Sigmoid colon (tissue), 7 donors: Measurements from ENCODE around the gene IL15RA. TPM values are rescaled to one million over a fixed set of nuclear protein-coding genes. Genes with fewer than 3 reads are reported as not detected.
A peak's percentile ranks its signal among the peaks of the same experiment; 100 is the strongest.

ENCODE experiments used
- DNase-seq: peaks from one replicate; pipeline ENCODE4 v3.0.0-alpha.2; 2019
- H3K27ac ChIP-seq, 4 donors: fragments of 200-600 bp; sonication (generic); one replicate each; pipeline ENCODE4 v1.5.1; 2016 to 2019; ENCODE audit warnings: mild to moderate bottlenecking in 1 of 4
- H3K27me3 ChIP-seq, 3 donors: fragments of 200-600 bp; sonication (generic); one replicate each; pipeline ENCODE4 v1.5.1; 2019; ENCODE audit warnings: mild to moderate bottlenecking in 1 of 3
- H3K36me3 ChIP-seq, 4 donors: fragments of 200-600 bp; sonication (generic); one replicate each; pipeline ENCODE4 v1.5.1; 2016 to 2019
- H3K4me1 ChIP-seq, 4 donors: fragments of 200-600 bp; sonication (generic); one replicate each; pipeline ENCODE4 v1.5.1; 2017 to 2019
- H3K4me3 ChIP-seq, 4 donors: fragments of 200-600 bp; sonication (generic); one replicate each; pipeline ENCODE4 v1.5.1; 2017 to 2019; ENCODE audit warnings: mild to moderate bottlenecking in 2 of 4, moderate library complexity in 1 of 4
- H3K9me3 ChIP-seq, 4 donors: fragments of 200-600 bp in 3 of 4; sonication (generic) in 3 of 4; one replicate each; pipeline versions ENCODE4 v1.5.1 to v1.6.1; 2013 to 2019
- EP300 ChIP-seq, 4 donors: sonication (generic); formaldehyde crosslinking; IDR thresholded peaks; one replicate each; pipeline ENCODE4 v1.6.1; 2017; ENCODE audit warnings: antibody characterized with exemption in 4 of 4
- POLR2A ChIP-seq, 2 donors: fragments of 450-650 bp; IDR thresholded peaks; one replicate each; pipeline ENCODE4 v1.6.1; 2016; ENCODE audit warnings: antibody characterized with exemption in 2 of 2, mild to moderate bottlenecking in 2 of 2, moderate library complexity in 2 of 2
- POLR2AphosphoS5 ChIP-seq, 4 donors: sonication (generic); formaldehyde crosslinking; IDR thresholded peaks; one replicate each; pipeline ENCODE4 v1.6.1; 2017; ENCODE audit warnings: antibody characterized with exemption in 4 of 4
- WGBS, 2 donors: extraction: QIAGEN DNeasy Blood & Tissue Kit; methylation state at CpG; one replicate each; pipeline ENCODE4 v1.1.7; 2013; 5-methylcytosine and 5-hydroxymethylcytosine counted together
- intact Hi-C: fragments of 100-400 bp; cut with DNase I; formaldehyde crosslinking; loops from one replicate; pipeline ENCODE4 v1.15.1; 2023
- polyA plus RNA-seq, 3 donors: library from polyadenylated mRNA; stranded (reverse); fragments of 200-250 nt; gene quantifications; one replicate each; pipeline ENCODE4 v1.2.3, GENCODE V29; 2013
- total RNA-seq, 4 donors: library from RNA; depleted of rRNA; stranded (reverse); fragments of >200 nt; gene quantifications; one replicate each; pipeline ENCODE4 v1.1.0, GENCODE V29; 2016
- TF ChIP-seq, protein P1 (sequence below), 4 experiments: fragments of 450-650 bp in 3 of 4; fragments of 200-600 bp in 1 of 4; IDR thresholded peaks; one replicate each; pipeline ENCODE4 v1.5.1; 2016 to 2019; ENCODE audit warnings: antibody characterized with exemption in 4 of 4, mild to moderate bottlenecking in 3 of 4, moderate library complexity in 2 of 4
- donor health status: healthy with polysubstance abuse.
- donor health status: Bipolar disorder and iron deficiency.
- donor health status: healthy.

IL15RA gene
- total and polyA plus RNA-seq, 7 donors = 5.5 to 23.7 (median 15.8) TPM

- peaks cover 0 to 10% (median 0%) of the 10 kb centered on the region in 3 donors for H3K27me3 ChIP-seq
- peaks cover 0 to 45% (median 31%) of the 10 kb centered on the region in 4 donors for H3K4me1 ChIP-seq
- H3K36me3 ChIP-seq = no peaks in the 10 kb centered on the region
- intact Hi-C loops = no loop called here
- 76 to 91% methylated on average over 9 of the region's 9 CpGs for WGBS, 2 donors
- H3K4me3 ChIP-seq = peak overlapping the region; percentile 0 to 27 (median 14)
- H3K27ac ChIP-seq = peak overlapping the region; percentile 77 to 83 (median 80)
- H3K9me3 ChIP-seq = no peaks in the 10 kb centered on the region
- no peak for DNase-seq
- no peak for TF ChIP-seq POLR2A (IDR thresholded peaks at IDR 0.05)
- TF ChIP-seq EP300 (IDR thresholded peaks at IDR 0.05) = no peak
- TF ChIP-seq, protein P1, sequence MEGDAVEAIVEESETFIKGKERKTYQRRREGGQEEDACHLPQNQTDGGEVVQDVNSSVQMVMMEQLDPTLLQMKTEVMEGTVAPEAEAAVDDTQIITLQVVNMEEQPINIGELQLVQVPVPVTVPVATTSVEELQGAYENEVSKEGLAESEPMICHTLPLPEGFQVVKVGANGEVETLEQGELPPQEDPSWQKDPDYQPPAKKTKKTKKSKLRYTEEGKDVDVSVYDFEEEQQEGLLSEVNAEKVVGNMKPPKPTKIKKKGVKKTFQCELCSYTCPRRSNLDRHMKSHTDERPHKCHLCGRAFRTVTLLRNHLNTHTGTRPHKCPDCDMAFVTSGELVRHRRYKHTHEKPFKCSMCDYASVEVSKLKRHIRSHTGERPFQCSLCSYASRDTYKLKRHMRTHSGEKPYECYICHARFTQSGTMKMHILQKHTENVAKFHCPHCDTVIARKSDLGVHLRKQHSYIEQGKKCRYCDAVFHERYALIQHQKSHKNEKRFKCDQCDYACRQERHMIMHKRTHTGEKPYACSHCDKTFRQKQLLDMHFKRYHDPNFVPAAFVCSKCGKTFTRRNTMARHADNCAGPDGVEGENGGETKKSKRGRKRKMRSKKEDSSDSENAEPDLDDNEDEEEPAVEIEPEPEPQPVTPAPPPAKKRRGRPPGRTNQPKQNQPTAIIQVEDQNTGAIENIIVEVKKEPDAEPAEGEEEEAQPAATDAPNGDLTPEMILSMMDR (IDR thresholded peaks at IDR 0.05) = no peak
- no peak for TF ChIP-seq POLR2AphosphoS5 (IDR thresholded peaks at IDR 0.05)
Measured at GRCh38 chr10:5945190-5945509, 32.2 kb downstream of the IL15RA start.

- Histone ChIP-seq H3K27ac (peak overlapping the region; percentile 77 to 83 (median 80)), H3K9me3 (no peaks in the 10 kb centered on the region), H3K4me3 (peak overlapping the region; percentile 0 to 27 (median 14)), H3K36me3 (no peaks in the 10 kb centered on the region), H3K27me3 (peaks cover 0 to 8% (median 0%) of the 10 kb centered on the region in 3 donors), H3K4me1 (peaks cover 0 to 45% (median 30%) of the 10 kb centered on the region in 4 donors)
- peak; percentile 97 for DNase-seq
- intact Hi-C loops = no loop called here
- 9 to 50% methylated on average over 7 of the region's 7 CpGs for whole genome bisulfite sequencing, 2 donors
- TF ChIP-seq POLR2A (IDR thresholded peaks at IDR 0.05) (no peak), POLR2AphosphoS5 (IDR thresholded peaks at IDR 0.05) (peak; percentile 64 to 83 (median 69))
- TF ChIP-seq, protein P1 (IDR thresholded peaks at IDR 0.05) = no peak
Measured at GRCh38 chr10:5944389-5945189, 32.8 kb downstream of the IL15RA start.

DNA sequence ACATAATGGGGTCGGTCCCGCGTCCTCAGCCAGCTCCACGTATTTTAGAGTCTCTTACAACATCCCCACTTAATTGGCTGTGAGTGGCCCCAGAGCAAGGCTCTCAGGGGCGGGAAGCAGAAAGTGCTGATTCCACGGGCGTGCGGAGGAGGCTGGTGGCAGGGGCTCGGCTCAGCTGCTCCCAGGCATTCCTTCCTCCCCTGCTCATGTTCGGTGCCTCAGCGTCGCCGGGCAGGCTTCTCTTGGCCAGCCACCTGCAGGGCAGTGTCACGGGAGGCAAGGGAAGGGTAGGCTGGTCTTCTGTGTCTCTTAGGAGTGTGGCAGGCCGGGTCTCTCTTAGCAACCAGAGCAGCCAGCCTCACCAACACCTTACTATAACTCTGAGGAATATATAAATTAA, 33.8 kb downstream of the IL15RA start:
- H3K4me3 ChIP-seq = peak overlapping the region in 1 of 4 donors; percentile 5
- whole genome bisulfite sequencing, 2 donors = 64 to 66% methylated on average over 15 of the region's 15 CpGs

GRCh38 chr10:5942474-5942873, 34.9 kb downstream of the IL15RA start:
- Histone ChIP-seq H3K27me3 (no peaks in the 10 kb centered on the region), H3K4me3 (no peak overlapping the region), H3K36me3 (peaks cover 0 to 16% (median 4%) of the 10 kb centered on the region in 4 donors), H3K4me1 (peaks cover 0 to 45% (median 28%) of the 10 kb centered on the region in 4 donors), H3K27ac (peak overlapping the region; percentile 58 to 83 (median 80)), H3K9me3 (no peaks in the 10 kb centered on the region)
- intact Hi-C loops = no loop called here
- 74 to 84% methylated on average over 16 of the region's 16 CpGs for WGBS, 2 donors
- no peak for TF ChIP-seq POLR2A (IDR thresholded peaks at IDR 0.05)
- TF ChIP-seq POLR2AphosphoS5 (IDR thresholded peaks at IDR 0.05) = peak in 1 of 4 donors; percentile 18
- no peak for TF ChIP-seq EP300 (IDR thresholded peaks at IDR 0.05)
- peak; percentile 80 for DNase-seq

More for the DNA sequence above, 33.8 kb downstream of the IL15RA start:
- TF ChIP-seq POLR2AphosphoS5 (IDR thresholded peaks at IDR 0.05) = peak in 3 of 4 donors; percentile 11 to 63 (median 40)
- TF ChIP-seq, protein P1 (IDR thresholded peaks at IDR 0.05) = no peak
- peaks cover 0 to 45% (median 28%) of the 10 kb centered on the region in 4 donors for H3K4me1 ChIP-seq
- H3K9me3 ChIP-seq = no peaks in the 10 kb centered on the region
- intact Hi-C loops = no loop called here
- peaks cover 0 to 6% (median under 1%) of the 10 kb centered on the region in 4 donors for H3K36me3 ChIP-seq
- no peaks in the 10 kb centered on the region for H3K27me3 ChIP-seq
- H3K27ac ChIP-seq = peak overlapping the region; percentile 77 to 83 (median 80)
- peak; percentile 80 for DNase-seq

GRCh38 chr10:5942001-5942400, 35.3 kb downstream of the IL15RA start:
- intact Hi-C loops = no loop called here
- H3K36me3 ChIP-seq = peaks cover 0 to 21% (median 8%) of the 10 kb centered on the region in 4 donors
- H3K9me3 ChIP-seq = no peaks in the 10 kb centered on the region
- 89 to 92% methylated on average over 13 of the region's 13 CpGs for WGBS, 2 donors
- H3K4me1 ChIP-seq = peaks cover 0 to 44% (median 28%) of the 10 kb centered on the region in 4 donors
- H3K27ac ChIP-seq = peak overlapping the region; percentile 58 to 83 (median 80)
- H3K4me3 ChIP-seq = no peak overlapping the region
- peak; percentile 66 for DNase-seq
- TF ChIP-seq, protein P1 (IDR thresholded peaks at IDR 0.05) = no peak
- TF ChIP-seq POLR2A (IDR thresholded peaks at IDR 0.05) (no peak), EP300 (IDR thresholded peaks at IDR 0.05) (no peak), POLR2AphosphoS5 (IDR thresholded peaks at IDR 0.05) (no peak)
- H3K27me3 ChIP-seq = no peaks in the 10 kb centered on the region
